Epithelial cell of proximal tubule (primary cell): ENCODE measurements around the gene LRP1. TPM values are rescaled to one million over a fixed set of nuclear protein-coding genes. Genes with fewer than 3 reads are reported as not detected.

Experiments used
- DNase-seq: peaks from one replicate; pipeline ENCODE4 v3.0.0-alpha.2; 2011; ENCODE audit warnings: low read depth
- H3K4me3 ChIP-seq: 2 replicates; pipeline ENCODE4 v1.5.1; 2011; ENCODE audit warnings: low read depth, mild to moderate bottlenecking, low read length
- total RNA-seq: library from RNA; depleted of rRNA; stranded (reverse); fragments of >200 nt; gene quantifications from 2 replicates; pipeline ENCODE4 v1.2.3, GENCODE V29; 2015
- TF ChIP-seq, protein P1 (sequence below): conservative IDR thresholded peaks from 2 replicates; pipeline ENCODE4 v1.5.1; 2012; ENCODE audit warnings: low read depth, mild to moderate bottlenecking, low read length

Gene LRP1
- total RNA-seq, 1 donor from 2014 or later: 8.9 TPM

DNA sequence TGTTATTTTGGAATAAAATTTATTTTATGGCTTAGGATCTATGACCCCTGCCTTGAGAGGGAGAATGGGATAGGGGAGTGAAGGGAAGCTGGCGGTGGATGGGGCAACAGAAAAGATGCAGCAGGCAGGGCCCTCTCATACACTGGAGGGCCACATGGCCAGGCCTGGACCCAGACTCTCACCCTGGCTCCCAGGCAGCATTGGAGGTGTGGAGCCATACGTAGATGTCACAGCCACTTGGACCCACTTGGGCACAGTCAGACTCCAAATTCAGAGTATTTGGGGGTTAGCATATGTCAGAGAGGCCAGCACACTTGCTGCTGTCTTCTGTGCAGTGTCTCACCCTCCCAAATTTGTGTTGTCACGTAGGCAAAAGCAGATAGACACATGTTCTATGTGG is 32.8 kb upstream of the LRP1 start:
- TF ChIP-seq, protein P1, sequence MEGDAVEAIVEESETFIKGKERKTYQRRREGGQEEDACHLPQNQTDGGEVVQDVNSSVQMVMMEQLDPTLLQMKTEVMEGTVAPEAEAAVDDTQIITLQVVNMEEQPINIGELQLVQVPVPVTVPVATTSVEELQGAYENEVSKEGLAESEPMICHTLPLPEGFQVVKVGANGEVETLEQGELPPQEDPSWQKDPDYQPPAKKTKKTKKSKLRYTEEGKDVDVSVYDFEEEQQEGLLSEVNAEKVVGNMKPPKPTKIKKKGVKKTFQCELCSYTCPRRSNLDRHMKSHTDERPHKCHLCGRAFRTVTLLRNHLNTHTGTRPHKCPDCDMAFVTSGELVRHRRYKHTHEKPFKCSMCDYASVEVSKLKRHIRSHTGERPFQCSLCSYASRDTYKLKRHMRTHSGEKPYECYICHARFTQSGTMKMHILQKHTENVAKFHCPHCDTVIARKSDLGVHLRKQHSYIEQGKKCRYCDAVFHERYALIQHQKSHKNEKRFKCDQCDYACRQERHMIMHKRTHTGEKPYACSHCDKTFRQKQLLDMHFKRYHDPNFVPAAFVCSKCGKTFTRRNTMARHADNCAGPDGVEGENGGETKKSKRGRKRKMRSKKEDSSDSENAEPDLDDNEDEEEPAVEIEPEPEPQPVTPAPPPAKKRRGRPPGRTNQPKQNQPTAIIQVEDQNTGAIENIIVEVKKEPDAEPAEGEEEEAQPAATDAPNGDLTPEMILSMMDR: no peak
- DNase-seq: no peak
- no peak overlapping the region for H3K4me3 ChIP-seq

DNA sequence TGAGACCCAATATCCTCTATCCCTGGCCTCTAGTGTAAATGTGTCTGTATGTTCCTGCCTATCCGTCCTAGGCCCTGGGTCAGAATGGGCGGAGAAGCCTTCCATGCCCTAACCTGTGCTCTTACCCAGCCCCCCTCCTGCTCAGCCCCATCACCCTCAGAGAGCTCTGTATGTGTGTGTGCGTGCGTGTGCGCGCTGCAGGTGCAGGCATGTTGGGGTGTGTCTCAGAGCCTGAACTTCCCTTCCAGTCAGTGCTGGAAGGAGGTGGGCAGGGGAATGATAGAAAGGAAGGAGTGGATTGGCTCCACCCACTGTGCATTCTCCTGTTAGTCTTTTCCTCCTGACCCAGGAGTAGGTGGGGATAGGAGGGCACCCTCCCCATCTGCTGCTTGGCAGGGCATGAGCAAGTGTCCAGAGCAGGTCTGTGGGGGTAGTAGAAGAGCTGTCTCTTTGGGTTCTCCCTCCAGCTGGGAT is 32.1 kb upstream of the LRP1 start:
- TF ChIP-seq, protein P1: no peak
- no peak overlapping the region for H3K4me3 ChIP-seq
- no peak for DNase-seq

DNA sequence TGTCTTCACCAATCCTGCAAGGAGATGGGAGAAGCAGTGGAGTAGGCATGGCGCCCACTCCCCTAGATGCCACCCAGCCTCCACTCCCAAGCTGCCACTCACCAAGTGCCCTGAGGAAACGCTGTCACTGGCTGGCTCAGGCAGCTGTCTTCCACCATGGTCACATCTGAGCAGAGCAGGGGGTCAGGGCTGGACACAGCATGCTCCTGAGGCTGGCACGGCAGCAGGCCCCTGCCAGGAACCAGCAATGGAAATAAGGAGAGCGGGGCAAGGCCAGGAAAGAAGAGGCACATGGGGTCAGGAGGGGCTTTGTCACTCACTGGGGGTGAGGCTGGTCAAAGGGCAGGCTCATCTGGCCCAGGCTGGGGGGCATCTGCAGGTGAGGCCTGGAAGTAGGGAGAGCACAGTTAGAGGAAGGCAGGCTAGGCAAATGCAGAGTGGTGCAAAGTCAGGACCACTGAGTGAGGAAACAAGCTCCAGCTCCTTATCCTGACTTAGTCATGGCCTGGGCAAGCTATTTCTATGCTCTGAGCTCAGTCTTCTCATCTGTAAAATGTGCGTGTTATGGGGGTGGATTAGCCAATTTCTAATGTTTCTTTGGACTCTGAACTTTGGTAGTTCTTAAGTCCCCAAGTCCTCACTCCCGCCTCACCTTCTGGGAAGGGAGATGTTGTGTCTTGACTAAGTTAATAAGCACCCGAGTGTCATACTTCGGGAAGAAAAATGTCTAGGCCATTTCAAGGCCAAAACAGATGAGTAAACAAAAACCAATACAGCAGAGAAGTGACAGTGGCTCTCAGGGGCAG is 31.3 kb upstream of the LRP1 start:
- no peak overlapping the region for H3K4me3 ChIP-seq
- TF ChIP-seq, protein P1: no peak
- no peak for DNase-seq

DNA sequence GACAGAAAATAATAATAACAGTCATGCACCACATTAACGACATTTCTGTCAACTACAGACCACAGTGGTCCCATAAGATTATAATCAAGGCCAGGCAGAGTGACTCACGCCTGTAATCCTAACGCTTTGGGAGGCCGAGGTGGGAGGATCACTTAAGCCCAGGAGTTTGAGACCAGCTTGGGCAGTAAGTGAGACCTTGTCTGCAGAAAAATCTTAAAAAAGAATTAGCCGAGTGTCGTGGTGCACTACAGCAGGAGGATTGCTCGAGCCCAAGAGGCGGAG is 30.8 kb upstream of the LRP1 start:
- no peak for DNase-seq
- no peak overlapping the region for H3K4me3 ChIP-seq
- TF ChIP-seq, protein P1: no peak

DNA sequence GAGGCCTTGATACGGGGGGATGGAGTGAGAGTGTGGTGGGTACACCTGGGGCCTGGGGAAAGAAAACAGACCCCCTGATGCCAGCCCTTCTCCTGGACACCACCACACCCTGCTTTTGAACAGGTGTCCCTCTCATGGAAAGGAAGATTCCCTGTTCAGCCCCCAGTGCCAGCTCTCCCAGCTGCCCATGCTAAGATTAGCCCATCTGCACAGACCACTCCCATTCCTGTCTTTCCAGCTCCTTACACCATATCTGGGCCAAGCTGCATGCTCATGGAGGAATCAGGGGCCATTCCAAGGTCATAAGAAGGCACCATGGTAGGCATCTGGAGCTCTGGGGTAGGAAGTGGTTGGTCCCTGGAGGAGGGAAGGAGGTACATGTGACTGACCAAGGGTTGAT is 29.7 kb upstream of the LRP1 start:
- TF ChIP-seq, protein P1: no peak
- no peak overlapping the region for H3K4me3 ChIP-seq
- no peak for DNase-seq

DNA sequence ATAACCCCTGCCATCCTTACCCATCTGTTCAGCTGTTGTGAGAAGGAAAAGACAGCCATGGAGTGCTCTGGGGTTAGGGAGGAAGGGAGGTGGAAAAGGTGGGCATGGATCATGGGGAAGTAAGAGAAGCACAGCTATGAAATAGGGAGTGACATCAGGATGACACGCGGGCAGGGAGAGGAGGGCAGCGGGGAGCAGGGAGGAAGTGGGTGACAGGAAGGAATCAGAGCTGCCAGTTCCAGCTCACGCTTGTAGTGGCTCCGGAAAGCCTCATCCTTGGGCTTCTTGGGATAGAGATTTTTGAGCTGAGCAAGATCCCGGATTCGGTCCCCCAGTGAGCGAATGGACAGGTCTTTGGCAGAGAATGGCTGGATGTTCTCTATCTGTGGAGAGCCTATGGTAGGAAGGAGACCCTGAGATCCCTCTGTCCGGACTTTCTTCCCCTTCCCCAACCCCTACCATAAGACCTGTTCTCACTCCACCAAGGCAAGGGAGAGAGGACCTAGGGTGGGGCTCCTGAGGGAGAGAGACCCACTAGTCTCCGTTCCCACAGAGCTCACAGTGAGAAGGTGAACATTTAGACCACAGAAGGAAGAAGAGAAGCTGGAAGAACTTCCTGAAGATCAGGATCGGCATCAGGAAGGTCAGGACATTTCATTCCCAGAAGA is 29.1 kb upstream of the LRP1 start:
- H3K4me3 ChIP-seq: no peak overlapping the region
- DNase-seq: no peak
- TF ChIP-seq, protein P1: no peak
